ENCODE results near the gene CORO2A. TPM values are rescaled to one million over a fixed set of nuclear protein-coding genes. Genes with fewer than 3 reads are reported as not detected.

CORO2A gene
- total RNA-seq, 1 experiment from 2014 or later = 24.3 TPM

DNA sequence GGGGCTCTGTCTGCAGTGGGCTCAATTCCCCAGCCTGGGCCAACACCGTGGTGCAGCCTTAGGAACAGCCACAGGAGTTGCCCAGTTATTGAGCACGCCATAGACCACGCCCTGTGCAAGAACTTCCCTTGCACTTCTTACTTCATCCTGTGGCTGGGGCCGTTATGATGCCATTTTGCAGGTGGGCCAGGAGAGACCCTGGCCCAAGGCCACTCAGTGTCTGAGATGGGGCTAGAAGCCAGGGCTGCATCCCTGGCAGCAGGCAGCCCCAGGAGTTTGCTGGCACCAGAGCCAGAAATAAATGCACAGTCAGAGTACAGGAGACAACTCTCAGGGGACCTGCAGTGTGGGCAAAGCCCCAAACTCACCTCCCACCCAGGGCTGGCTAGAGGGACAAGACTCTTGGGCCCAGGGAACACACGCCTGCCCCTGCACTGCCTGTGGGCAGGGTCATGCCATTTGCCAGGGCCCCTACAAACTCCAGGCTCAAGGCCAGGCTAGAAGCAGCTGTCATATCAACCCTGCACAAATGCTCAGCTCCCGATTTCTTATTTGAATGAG lies 6.7 kb downstream of the CORO2A start:
- Mint-ChIP-seq H3K27ac (ENCODE audit: unreplicated experiment) (no peak overlapping the region), H3K36me3 (ENCODE audit: insufficient read depth, unreplicated experiment) (peaks cover 23% of the 10 kb centered on the region), H3K27me3 (ENCODE audit: unreplicated experiment) (no peaks in the 10 kb centered on the region), H3K4me1 (ENCODE audit: low read depth, unreplicated experiment) (peaks cover 10% of the 10 kb centered on the region), H3K4me3 (ENCODE audit: low read depth, unreplicated experiment) (no peak overlapping the region), H3K9me3 (ENCODE audit: low read depth, unreplicated experiment) (no peaks in the 10 kb centered on the region)
- no TSS peak for BruUV-seq (replicated peaks)
- intact Hi-C loops (cut with micrococcal nuclease; ENCODE audit: unreplicated experiment) = no loop called here
- no peak for DNase-seq
- CTCF ChIA-PET = interaction anchor here (0.6 to 1.3 kb wide), 2 partner anchors 8 to 50 kb away, joined by 3 read pairs; no protein-coding TSS in a partner anchor
- TF ChIP-seq, protein P1, sequence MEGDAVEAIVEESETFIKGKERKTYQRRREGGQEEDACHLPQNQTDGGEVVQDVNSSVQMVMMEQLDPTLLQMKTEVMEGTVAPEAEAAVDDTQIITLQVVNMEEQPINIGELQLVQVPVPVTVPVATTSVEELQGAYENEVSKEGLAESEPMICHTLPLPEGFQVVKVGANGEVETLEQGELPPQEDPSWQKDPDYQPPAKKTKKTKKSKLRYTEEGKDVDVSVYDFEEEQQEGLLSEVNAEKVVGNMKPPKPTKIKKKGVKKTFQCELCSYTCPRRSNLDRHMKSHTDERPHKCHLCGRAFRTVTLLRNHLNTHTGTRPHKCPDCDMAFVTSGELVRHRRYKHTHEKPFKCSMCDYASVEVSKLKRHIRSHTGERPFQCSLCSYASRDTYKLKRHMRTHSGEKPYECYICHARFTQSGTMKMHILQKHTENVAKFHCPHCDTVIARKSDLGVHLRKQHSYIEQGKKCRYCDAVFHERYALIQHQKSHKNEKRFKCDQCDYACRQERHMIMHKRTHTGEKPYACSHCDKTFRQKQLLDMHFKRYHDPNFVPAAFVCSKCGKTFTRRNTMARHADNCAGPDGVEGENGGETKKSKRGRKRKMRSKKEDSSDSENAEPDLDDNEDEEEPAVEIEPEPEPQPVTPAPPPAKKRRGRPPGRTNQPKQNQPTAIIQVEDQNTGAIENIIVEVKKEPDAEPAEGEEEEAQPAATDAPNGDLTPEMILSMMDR (IDR thresholded peaks at IDR 0.05; ENCODE audit: unreplicated experiment) = no peak

DNA sequence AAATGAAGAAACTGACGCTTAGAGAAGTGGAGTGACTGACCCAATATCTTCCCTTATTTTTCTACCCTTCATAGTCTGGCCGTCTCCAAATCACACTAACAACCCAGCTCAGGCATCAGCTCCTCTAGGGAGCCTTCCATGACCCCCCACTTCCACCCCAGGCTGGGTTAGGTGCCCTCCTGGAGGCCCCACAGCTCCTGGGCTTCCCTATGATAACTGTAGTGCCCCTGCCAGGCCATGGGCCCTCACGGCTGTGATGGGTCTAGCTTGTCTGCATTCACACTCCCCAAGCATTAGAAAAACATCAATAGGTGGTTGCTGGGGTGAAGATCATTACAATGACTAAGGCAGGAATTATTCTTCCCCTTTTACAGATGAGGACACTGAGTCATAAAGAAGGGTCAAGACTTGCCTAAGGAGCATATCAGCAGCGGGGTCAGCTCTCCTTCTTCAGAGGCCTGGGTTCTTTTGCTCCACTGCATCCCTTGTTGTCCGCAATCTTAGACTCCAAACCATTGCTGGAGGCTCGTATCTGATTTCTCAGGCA lies 7.3 kb downstream of the CORO2A start:
- BruUV-seq (replicated peaks) = no TSS peak
- TF ChIP-seq, protein P1 (IDR thresholded peaks at IDR 0.05; ENCODE audit: unreplicated experiment) = no peak
- peaks cover 19% of the 10 kb centered on the region for H3K36me3 Mint-ChIP-seq (ENCODE audit: insufficient read depth, unreplicated experiment)
- no peak overlapping the region for H3K27ac Mint-ChIP-seq (ENCODE audit: unreplicated experiment)
- H3K4me3 Mint-ChIP-seq (ENCODE audit: low read depth, unreplicated experiment) = no peak overlapping the region
- H3K27me3 Mint-ChIP-seq (ENCODE audit: unreplicated experiment) = no peaks in the 10 kb centered on the region
- H3K4me1 Mint-ChIP-seq (ENCODE audit: low read depth, unreplicated experiment) = peaks cover 10% of the 10 kb centered on the region
- intact Hi-C loops (cut with micrococcal nuclease; ENCODE audit: unreplicated experiment) = no loop called here
- CTCF ChIA-PET = interaction anchor here (1.3 kb wide), 1 partner anchor 9 kb away, joined by 3 read pairs; no protein-coding TSS in a partner anchor
- no peak for DNase-seq
- H3K9me3 Mint-ChIP-seq (ENCODE audit: low read depth, unreplicated experiment) = no peaks in the 10 kb centered on the region

DNA sequence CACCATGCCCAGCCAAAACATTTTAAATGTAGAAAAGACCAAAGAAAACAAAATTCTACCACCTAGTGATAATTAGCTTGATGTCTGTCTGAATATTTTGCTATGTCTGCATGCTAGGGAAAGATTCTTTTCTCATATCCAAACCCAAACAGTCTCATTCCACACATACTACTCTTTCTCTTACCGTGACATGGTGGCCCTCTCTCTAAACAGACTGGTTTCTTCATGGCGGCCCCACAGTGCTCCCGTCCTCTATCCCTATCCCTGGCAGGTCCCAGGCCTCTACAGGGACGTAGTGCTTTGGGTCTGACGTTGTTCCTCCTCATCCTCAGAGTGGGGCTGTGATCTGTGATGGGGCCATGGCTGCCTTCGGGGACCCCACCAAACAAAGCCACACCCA lies 8.1 kb downstream of the CORO2A start:
- Mint-ChIP-seq H3K4me3 (ENCODE audit: low read depth, unreplicated experiment) (no peak overlapping the region), H3K27me3 (ENCODE audit: unreplicated experiment) (no peaks in the 10 kb centered on the region), H3K9me3 (ENCODE audit: low read depth, unreplicated experiment) (no peaks in the 10 kb centered on the region), H3K27ac (ENCODE audit: unreplicated experiment) (no peak overlapping the region), H3K4me1 (ENCODE audit: low read depth, unreplicated experiment) (peaks cover 10% of the 10 kb centered on the region), H3K36me3 (ENCODE audit: insufficient read depth, unreplicated experiment) (peaks cover 15% of the 10 kb centered on the region)
- TF ChIP-seq, protein P1 (IDR thresholded peaks at IDR 0.05; ENCODE audit: unreplicated experiment) = no peak
- BruUV-seq (replicated peaks) = no TSS peak
- no peak for DNase-seq
- intact Hi-C loops (cut with micrococcal nuclease; ENCODE audit: unreplicated experiment) = no loop called here
- CTCF ChIA-PET = interaction anchor here (1.3 kb wide), 1 partner anchor 9 kb away, joined by 3 read pairs; no protein-coding TSS in a partner anchor

DNA sequence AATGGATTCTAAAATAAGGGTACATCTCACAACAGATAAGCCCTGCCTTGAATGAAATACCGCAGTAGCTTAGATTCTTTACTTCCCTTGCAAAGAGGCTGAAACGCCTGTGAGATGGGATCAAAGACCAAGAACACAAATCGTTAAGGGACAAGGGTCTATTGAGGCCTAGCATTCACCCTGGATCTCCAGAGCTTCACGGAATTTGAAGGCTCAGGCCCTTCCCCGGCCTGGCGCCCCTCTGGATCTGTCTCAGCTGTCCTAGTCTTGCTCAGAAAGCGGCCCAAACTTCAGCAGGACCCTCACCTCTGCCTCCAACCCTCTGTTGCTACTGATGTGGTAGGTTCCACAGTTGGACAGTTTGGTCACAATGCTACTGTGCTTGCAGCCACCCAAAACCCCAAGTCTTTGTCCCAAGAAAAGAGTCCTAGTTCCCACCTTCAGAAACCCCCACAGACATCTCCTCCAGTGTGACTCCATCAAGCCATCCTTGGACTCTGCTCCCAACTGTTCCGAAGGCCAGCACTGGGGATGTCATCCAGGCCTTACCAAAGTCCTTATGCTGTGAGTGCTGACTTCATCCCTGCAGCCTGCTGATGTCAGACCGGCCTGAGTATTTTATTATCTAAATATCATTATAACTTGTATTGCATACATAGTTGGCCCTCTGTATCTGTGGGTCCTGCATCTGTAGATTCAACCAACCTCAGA lies 9.4 kb downstream of the CORO2A start:
- H3K27ac Mint-ChIP-seq (ENCODE audit: unreplicated experiment) = no peak overlapping the region
- BruUV-seq (replicated peaks) = no TSS peak
- TF ChIP-seq, protein P1 (IDR thresholded peaks at IDR 0.05; ENCODE audit: unreplicated experiment) = no peak
- intact Hi-C loops (cut with micrococcal nuclease; ENCODE audit: unreplicated experiment) = no loop called here
- CTCF ChIA-PET = no interaction called here
- DNase-seq = no peak
- H3K4me1 Mint-ChIP-seq (ENCODE audit: low read depth, unreplicated experiment) = peaks cover 16% of the 10 kb centered on the region
- no peak overlapping the region for H3K4me3 Mint-ChIP-seq (ENCODE audit: low read depth, unreplicated experiment)
- no peaks in the 10 kb centered on the region for H3K9me3 Mint-ChIP-seq (ENCODE audit: low read depth, unreplicated experiment)
- no peaks in the 10 kb centered on the region for H3K27me3 Mint-ChIP-seq (ENCODE audit: unreplicated experiment)
- H3K36me3 Mint-ChIP-seq (ENCODE audit: insufficient read depth, unreplicated experiment) = peaks cover 15% of the 10 kb centered on the region

Measured in Calu3 (cell line).